DMS153 (cell line): ENCODE data around the gene SFRP2.

Experiments
- DNase-seq: peaks from one replicate; lab custom pipeline; 2025; lab: John Stamatoyannopoulos, UW

The SFRP2 gene

GRCh38 chr4:153794006-153794405 lies 5.1 kb upstream of the SFRP2 start:
- no peak for DNase-seq

- DNase-seq: no peak
Observed at GRCh38 chr4:153792618-153793247, 3.9 kb upstream of the SFRP2 start.

GRCh38 chr4:153791746-153792617 lies 3.1 kb upstream of the SFRP2 start:
- no peak for DNase-seq

GRCh38 chr4:153790962-153791551 lies 2.2 kb upstream of the SFRP2 start:
- no peak for DNase-seq

GRCh38 chr4:153790500-153790865 lies 1.6 kb upstream of the SFRP2 start:
- no peak for DNase-seq

GRCh38 chr4:153789741-153790499 lies 1.0 kb upstream of the SFRP2 start:
- no peak for DNase-seq

- DNase-seq: no peak
Observed at GRCh38 chr4:153788051-153788412, 851 bp downstream of the SFRP2 start.

GRCh38 chr4:153787575-153787974 lies 1.3 kb downstream of the SFRP2 start:
- no peak for DNase-seq

GRCh38 chr4:153787061-153787560 lies 1.8 kb downstream of the SFRP2 start:
- no peak for DNase-seq

GRCh38 chr4:153785910-153786721 lies 2.8 kb downstream of the SFRP2 start:
- DNase-seq: no peak

- DNase-seq: no peak
Observed at GRCh38 chr4:153784166-153784699, 4.7 kb downstream of the SFRP2 start.

- DNase-seq: no peak
Observed at GRCh38 chr4:153782581-153782980, 6.3 kb downstream of the SFRP2 start.

GRCh38 chr4:153781717-153782416 lies 7.0 kb downstream of the SFRP2 start:
- no peak for DNase-seq

GRCh38 chr4:153781280-153781679 lies 7.6 kb downstream of the SFRP2 start:
- DNase-seq: no peak

- DNase-seq: no peak
Observed at GRCh38 chr4:153780876-153781275, 8.0 kb downstream of the SFRP2 start.

- no peak for DNase-seq
Observed at GRCh38 chr4:153780221-153780620, 8.7 kb downstream of the SFRP2 start.

GRCh38 chr4:153778383-153778782 lies 10.5 kb downstream of the SFRP2 start:
- no peak for DNase-seq

GRCh38 chr4:153777421-153777820 lies 11.5 kb downstream of the SFRP2 start:
- no peak for DNase-seq

GRCh38 chr4:153776601-153777000 lies 12.3 kb downstream of the SFRP2 start:
- DNase-seq: no peak

- no peak for DNase-seq
Observed at GRCh38 chr4:153773236-153773690, 15.6 kb downstream of the SFRP2 start.
